22Rv1 (cell line): Measurements from ENCODE around the gene ARID3A.

Source experiments
- ZFX ChIP-seq: fragments of 450-650 bp; IDR thresholded peaks from 2 replicates; pipeline ENCODE4 v1.6.1; 2017; ENCODE audit warnings: antibody characterized with exemption, borderline replicate concordance
- TF ChIP-seq, protein P1 (sequence below): fragments of 450-650 bp; IDR thresholded peaks from 2 replicates; pipeline ENCODE4 v1.5.1; 2017; ENCODE audit warnings: mild to moderate bottlenecking

DNA sequence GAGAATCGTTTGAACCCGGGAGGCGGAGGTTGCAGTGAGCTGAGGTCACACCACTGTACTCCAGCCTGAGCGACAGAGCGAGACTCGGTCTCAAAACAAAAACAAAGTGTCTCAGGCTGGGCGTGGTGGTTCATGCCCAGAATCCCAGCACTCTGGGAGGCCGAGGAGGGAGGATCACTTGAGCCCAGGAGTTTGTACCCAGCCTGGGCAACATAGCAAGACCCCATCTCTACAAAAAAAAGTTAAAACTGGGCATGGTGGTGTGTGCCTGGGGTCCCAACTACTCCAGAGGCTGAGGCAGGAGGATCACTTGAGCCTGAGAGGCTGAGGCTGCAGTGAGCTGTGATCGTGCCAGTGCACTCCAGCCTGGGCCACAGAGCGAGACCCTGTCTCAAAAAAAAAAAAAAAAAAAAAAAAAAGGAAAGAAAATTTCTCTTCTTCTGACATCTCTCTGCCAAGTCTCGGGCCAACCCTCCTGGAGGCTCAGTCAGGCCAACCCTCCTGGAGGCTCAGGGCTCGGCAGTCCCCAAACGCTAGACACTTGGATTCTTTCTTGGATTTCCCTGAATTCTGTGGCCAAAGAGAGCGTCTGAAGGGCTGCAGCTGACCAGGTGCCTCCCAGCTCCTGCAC is 26.3 kb downstream of the ARID3A start:
- TF ChIP-seq, protein P1, sequence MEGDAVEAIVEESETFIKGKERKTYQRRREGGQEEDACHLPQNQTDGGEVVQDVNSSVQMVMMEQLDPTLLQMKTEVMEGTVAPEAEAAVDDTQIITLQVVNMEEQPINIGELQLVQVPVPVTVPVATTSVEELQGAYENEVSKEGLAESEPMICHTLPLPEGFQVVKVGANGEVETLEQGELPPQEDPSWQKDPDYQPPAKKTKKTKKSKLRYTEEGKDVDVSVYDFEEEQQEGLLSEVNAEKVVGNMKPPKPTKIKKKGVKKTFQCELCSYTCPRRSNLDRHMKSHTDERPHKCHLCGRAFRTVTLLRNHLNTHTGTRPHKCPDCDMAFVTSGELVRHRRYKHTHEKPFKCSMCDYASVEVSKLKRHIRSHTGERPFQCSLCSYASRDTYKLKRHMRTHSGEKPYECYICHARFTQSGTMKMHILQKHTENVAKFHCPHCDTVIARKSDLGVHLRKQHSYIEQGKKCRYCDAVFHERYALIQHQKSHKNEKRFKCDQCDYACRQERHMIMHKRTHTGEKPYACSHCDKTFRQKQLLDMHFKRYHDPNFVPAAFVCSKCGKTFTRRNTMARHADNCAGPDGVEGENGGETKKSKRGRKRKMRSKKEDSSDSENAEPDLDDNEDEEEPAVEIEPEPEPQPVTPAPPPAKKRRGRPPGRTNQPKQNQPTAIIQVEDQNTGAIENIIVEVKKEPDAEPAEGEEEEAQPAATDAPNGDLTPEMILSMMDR, result no peak
- TF ChIP-seq ZFX, result no peak
